AG08396 (cell line): ENCODE results near the gene ELFN1.

Experiments used
- DNase-seq: peaks from one replicate; pipeline ENCODE4 v3.0.0; 2012; ENCODE audit warnings: low spot score, mixed read lengths

The ELFN1 gene

DNA sequence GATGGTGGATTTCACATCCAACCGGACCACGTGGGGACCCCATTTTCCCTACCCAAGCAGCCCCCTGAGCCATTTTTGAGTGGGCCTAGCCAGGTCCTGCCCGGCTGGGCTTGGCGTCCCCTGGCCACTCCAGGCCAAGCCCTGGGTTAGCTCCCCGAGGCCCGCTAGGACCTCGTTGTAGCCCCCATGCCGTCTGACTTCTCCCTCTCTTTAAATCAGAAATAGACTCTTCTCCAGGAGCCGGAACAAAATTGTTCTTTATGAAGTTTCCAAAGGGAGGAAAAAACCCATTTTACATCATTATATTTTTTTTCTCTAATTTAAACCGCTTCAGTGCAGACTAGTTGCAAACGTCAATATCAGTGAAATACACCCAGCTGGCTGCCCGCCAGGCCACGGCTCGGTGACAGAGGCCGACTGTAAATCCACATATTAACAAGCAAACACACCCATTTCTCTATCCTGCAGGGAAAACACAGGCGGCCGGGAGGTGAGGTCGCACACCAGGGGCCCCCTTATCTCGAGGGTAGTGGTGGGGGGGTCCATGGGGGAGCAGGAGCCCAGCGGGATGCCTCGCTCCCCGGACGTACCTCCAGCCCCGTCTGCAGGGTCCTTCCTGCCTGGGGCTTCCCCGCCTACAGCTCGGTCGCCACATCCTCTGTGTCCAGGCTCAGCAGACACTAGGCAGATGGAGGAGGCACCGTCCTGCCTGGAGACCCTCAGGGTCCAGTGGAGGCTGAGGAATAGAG, 72.7 kb downstream of the ELFN1 start:
- peak; percentile 68 for DNase-seq

DNA sequence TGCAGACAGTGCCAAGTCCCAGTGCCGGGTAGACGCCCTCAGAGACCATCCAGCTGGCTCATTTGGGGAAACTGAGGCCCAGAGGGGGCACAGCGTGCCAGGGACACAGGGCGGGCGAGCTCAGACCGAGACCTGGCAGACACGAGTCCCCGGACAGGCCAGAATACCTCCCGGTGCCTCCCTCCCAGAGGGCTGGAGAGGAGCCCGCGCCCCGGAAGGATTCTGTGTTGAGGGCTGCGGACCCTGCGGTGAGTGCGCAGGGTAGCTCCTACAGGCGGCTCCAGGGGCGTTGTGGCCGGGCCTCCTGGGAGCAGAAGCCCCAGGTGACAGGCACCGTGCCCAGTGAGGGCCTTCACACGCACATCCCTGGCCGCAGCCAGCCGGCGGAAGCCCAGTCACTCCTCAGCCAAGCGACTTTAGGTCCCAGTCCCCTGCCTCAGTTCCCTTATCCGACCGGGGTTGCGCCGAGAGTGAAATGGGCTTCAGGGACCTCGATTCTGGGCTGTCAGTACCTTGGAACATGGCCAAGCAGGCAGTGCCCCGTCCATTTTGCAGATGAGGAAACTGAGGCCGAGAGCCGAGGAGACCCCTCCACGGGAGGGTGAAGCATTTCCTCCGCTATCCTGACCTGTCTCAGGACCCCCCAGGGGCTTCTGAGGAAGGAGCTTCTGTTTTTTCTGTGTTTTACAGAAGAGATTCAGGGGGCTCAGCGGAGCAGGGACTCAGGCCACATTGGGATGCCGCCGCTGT, 73.6 kb downstream of the ELFN1 start:
- no peak for DNase-seq

DNA sequence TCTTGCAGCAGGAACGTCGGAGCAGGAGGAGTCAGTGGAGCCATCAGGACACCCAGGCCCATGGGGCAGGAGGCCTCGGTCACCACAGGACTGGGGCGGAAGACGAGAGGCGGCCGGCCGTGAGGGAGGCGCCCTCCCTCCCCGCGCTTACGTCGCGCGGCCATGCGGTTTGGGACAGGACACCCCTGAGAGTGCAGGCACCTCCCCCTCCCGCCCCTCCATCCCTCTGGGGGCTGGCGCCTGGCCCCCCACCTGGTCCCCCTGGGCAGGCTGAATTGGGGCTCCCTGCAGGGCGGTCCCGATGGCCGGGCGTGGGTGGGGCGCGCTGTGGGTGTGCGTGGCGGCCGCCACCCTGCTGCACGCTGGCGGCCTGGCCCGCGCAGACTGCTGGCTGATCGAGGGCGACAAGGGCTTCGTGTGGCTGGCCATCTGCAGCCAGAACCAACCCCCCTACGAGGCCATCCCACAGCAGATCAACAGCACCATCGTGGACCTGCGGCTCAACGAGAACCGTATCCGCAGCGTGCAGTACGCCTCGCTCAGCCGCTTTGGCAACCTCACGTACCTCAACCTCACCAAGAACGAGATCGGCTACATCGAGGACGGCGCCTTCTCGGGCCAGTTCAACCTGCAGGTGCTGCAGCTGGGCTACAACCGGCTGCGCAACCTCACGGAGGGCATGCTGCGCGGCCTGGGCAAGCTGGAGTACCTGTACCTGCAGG, 74.4 kb downstream of the ELFN1 start:
- no peak for DNase-seq

DNA sequence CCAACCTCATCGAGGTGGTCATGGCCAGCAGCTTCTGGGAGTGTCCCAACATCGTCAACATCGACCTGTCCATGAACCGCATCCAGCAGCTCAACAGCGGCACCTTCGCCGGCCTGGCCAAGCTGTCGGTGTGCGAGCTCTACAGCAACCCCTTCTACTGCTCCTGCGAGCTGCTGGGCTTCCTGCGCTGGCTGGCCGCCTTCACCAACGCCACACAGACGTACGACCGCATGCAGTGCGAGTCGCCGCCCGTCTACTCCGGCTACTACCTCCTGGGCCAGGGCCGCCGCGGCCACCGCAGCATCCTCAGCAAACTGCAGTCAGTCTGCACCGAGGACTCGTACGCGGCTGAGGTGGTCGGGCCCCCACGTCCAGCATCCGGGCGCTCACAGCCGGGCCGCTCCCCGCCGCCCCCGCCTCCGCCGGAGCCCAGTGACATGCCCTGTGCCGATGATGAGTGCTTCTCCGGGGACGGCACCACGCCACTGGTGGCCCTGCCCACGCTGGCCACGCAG, 75.0 kb downstream of the ELFN1 start:
- no peak for DNase-seq

- no peak for DNase-seq
Measured at GRCh38 chr7:1745576-1746490, 75.8 kb downstream of the ELFN1 start.

DNA sequence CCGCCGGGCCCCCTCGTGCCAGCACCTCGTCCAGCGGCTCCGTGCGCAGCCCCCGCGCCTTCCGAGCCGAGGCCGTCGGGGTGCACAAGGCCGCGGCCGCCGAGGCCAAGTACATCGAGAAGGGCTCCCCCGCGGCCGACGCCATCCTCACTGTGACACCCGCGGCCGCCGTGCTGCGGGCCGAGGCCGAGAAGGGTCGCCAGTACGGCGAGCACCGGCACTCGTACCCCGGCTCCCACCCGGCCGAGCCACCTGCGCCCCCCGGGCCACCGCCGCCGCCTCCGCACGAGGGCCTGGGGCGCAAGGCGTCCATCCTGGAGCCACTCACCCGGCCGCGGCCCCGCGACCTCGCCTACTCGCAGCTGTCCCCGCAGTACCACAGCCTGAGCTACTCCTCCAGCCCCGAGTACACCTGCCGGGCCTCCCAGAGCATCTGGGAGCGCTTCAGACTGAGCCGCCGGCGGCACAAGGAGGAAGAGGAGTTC, 76.5 kb downstream of the ELFN1 start:
- no peak for DNase-seq

- DNase-seq, result no peak
Measured at GRCh38 chr7:1747004-1747801, 77.1 kb downstream of the ELFN1 start.

GRCh38 chr7:1748076-1748838, 78.2 kb downstream of the ELFN1 start:
- no peak for DNase-seq

DNA sequence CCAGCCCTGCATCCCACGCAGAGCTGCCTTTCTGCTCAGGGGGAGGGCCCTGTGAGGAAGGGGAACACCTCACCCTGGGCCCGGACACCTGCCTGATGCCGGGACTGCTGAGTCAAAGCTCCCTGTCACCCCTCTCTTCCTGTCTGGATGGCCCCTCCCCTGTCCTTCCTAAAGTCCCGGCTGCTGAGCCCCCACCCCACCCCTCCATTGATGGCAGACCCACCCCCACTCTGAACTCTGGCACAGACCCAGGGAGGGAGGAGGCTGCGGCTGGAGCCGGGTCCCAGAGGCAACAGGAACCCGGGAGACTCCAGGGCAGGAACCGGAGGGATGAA, 78.7 kb downstream of the ELFN1 start:
- no peak for DNase-seq

DNA sequence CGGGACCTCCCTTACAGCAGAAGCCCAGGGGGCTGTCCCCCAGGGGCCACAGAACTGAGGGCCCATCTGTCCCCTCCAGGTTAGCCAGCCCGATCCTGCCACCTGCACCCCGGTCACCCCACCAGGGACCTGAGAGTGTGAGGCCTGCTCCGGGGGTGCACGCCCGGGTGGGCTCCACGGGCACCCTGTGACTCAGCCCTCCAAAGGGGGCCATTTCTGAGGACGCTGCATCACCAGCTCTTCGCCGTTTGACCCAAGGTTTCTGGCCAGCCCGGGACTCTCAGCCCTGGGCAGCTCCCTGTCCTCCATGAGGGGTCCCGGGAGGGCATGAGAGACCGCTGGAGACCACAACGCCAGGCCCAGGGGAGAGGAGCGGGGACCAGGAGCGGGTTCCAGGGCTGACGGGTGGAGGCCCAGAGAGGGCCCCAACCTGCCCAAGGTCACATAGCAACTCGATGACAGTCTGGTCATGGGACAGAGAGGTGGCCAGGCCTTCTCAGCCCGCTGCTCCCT, 79.3 kb downstream of the ELFN1 start:
- no peak for DNase-seq

DNA sequence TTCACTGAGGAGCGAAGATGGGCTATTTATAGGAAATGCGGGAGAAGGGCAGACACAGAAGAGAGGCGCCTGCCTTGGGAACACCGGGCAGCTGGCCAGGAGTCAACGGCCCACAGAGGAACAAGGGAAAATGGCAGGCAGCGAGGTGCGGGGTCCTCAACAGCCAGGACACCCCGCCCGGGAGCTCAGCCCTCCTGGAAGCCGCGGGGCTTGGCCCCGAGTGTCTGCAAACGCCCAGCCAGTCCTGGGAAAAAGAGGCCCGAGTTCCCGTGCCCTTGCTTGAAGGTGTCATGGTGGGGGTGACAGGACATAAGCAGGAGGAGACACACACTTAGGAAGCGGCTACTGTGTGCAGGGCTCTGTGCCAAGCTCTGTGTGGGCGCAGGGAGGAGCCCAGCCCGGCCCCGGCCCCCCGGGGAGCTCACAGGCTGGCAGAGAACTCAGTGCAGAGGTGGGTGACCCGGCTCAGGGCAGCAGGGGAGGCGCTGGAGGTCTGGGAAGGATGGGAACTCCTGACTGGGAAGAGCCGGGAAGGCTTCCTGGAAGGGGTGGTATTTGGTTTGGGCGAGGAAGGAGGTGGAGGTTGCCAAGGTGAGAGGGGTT, 79.9 kb downstream of the ELFN1 start:
- DNase-seq, result no peak

DNA sequence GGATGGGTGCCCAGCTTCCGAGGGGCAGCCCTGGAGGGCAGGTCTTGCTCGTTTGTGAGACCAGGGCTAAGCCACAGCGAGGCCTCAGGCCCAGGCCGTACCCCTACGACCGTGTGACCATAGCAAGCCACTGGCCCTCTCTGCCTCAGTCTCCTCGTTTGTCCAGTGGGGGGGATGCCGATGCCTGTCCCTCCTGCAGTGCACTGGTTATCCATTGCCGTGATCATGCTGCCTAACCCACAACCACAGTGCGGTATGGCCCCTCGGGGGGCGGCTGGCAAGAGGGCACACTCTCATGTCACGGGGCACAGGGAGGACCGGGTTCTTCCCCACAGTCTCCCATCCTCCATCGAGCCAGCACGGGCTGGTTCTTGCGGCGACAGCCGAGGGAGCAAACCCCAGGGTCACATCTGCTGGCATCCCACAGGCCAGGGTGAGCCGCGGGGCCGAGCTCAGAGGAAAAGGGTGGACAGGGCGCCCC, 80.5 kb downstream of the ELFN1 start:
- DNase-seq, result no peak

- DNase-seq, result no peak
Measured at GRCh38 chr7:1752111-1752510, 82.0 kb downstream of the ELFN1 start.

DNA sequence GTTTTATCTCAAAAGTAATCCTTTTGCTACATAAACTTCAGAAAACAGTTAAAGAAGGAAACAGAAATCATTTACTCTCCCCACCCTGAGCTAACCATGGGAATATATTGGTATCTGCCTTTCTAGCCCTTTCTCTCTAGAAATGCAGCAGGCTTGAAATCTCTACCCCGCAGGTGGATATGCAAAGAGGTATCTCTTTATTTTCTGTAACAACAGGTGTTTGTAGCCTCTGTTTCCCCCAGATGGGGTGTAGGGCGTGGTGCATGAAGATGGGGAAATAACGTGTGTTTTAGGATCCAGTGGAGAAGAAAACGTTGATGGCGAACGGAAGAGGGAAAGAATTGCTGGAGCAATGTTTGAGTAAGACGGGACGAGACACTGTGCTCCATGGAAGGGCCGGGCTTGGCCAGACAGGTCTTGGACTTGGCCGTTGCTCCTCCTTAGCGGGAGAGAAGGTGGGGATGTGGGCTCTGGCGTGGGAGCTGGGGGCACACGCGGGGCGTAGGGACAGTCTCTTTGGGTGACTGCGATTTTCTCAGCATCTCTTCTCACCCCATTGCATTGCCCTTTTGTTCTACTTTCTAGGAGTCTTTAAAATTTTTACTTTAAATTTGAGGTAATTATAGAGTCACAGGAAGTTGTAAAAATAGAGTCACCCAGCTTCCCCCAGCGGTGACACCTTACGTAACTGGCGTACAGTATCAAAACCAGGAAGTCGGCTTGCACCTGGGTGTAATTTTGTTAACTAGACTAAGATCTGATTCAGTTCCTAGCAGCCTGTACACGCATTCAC, 82.9 kb downstream of the ELFN1 start:
- no peak for DNase-seq

- no peak for DNase-seq
Measured at GRCh38 chr7:1753564-1753867, 83.4 kb downstream of the ELFN1 start.

DNA sequence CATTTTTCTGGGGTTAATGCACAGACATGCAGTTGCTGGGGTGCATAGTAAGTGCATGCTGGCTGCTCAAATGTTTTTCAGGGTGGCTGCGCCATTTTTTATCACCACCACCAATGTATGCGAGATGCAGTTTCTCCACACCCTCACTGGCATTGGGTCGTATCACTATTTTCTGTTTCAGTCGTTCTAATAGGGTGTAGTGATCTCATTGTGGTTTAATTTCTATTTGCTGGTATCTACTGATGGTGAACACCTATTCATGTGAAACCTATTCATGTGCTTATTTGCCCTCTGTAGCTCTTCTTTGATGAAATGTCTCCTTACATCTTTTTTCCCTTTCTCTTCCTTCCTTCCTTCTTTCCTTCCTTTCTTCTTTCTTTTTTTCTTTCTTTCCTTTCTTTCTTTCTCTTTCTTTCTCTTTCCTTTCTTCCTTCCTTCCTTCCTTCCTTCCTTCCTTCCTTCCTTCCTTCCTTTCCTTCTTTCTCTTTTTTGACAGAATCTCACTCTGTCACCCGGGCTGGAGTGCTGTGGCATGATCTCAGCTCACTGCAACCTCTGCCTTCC, 84.3 kb downstream of the ELFN1 start:
- no peak for DNase-seq

DNA sequence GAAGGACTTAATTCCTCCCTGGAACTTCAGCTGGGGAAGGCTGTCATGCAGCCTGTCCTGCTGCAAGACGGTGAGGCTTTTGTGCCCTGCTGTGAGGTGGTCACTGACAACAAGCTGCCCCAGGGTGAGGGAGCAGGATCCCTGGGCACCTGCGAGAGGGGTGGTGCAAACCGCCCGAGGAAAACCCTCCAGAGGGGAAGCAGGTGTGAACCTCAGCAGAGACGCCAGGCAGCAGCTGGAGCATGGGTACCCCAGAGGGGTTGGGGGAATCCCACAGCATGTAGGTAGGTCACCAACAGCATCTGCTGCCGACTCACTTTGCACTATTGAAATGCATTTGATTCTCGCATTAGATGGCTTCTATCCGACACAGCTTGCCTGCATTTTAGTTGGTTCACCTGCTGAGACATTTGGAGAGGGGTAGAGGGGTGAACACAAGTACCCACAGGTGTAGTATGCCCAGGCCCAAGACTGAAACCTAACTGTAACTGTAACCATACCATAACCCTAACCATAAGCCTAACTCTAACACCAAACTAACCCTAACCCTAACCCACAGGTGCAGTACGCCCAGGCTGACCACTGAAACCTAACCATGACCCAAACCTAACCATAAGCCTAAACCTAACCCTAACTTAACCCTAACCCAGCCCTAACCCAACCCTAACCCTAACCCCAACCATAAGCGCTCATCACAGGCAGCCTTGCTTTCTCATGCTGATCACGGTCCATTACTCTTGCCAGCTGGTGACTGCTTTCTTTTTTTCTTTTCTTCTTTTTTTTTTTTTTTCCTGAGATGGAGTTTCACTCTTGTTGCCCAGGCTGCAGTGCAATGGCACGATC, 85.9 kb downstream of the ELFN1 start:
- no peak for DNase-seq
